BJ (cell line): ENCODE measurements around the gene CFAP43. TPM values are rescaled to one million over a fixed set of nuclear protein-coding genes. Genes with fewer than 3 reads are reported as not detected.
A peak's percentile ranks its signal among the peaks of the same experiment; 100 is the strongest.

Experiments used
- CTCF ChIA-PET: fragments of 350-600 bp; formaldehyde crosslinking; extraction: SDS; loops from one replicate; lab custom pipeline; 2021; ENCODE audit warnings: antibody characterized with exemption, inconsistent platforms; lab: Yijun Ruan, JAX
- POLR2A ChIA-PET: fragments of 300-600 bp; sonication (Branson Sonifier 250); formaldehyde crosslinking; extraction: SDS; loops from one replicate; lab custom pipeline; 2021; ENCODE audit warnings: antibody characterized with exemption; lab: Charles Lee
- DNase-seq: peaks from one replicate; pipeline ENCODE4 v3.0.0-alpha.2; 2011; ENCODE audit warnings: low read depth
- H3K27me3 ChIP-seq: 2 replicates; pipeline ENCODE4 v1.6.0; 2011; ENCODE audit warnings: low read length; ENCODE audit not compliant: control insufficient read depth, insufficient read depth
- H3K36me3 ChIP-seq: 2 replicates; pipeline ENCODE4 v1.5.1; 2011; ENCODE audit warnings: low read length; ENCODE audit not compliant: control insufficient read depth, insufficient read depth
- H3K4me3 ChIP-seq: 2 replicates; pipeline ENCODE4 v1.5.1; 2011; ENCODE audit warnings: low read depth, mild to moderate bottlenecking, control low read depth, low read length
- polyA plus RNA-seq: library from polyadenylated mRNA; depleted of rRNA; stranded (reverse); fragments of >200 nt; gene quantifications from 2 replicates; pipeline ENCODE4 v1.2.3, GENCODE V29; 2011
- TF ChIP-seq, protein P1 (sequence below): IDR thresholded peaks from 2 replicates; pipeline ENCODE4 v1.5.1; 2011; ENCODE audit warnings: low read depth, mild to moderate bottlenecking, control low read depth, inconsistent platforms, low read length, moderate library complexity; ENCODE audit not compliant: insufficient read depth

CFAP43 gene
- polyA plus RNA-seq, 1 experiment = 0.05 TPM

DNA sequence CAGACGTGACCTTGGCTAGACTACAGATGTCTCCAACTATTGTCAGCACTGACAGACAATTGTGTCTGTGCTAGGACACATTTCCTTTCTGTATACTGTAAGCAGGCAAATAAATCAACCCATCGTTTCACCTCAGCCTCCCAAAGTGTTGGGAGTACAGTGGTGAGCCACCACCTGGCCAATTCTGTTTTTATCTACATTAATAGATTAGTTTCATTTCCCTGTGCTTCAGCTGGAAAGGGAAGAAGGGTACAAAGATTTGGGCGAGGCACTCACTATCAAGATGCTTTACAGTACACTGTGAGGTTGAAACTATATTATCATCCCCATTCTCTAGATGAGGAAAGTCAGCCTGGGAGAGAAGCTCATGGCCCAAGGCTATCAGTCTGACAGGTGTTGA is 88.3 kb downstream of the CFAP43 start:
- ChIA-PET CTCF (no interaction called here), POLR2A (no interaction called here)
- Histone ChIP-seq H3K36me3 (no peaks in the 10 kb centered on the region), H3K4me3 (no peak overlapping the region), H3K27me3 (peaks cover 8% of the 10 kb centered on the region)
- TF ChIP-seq, protein P1, sequence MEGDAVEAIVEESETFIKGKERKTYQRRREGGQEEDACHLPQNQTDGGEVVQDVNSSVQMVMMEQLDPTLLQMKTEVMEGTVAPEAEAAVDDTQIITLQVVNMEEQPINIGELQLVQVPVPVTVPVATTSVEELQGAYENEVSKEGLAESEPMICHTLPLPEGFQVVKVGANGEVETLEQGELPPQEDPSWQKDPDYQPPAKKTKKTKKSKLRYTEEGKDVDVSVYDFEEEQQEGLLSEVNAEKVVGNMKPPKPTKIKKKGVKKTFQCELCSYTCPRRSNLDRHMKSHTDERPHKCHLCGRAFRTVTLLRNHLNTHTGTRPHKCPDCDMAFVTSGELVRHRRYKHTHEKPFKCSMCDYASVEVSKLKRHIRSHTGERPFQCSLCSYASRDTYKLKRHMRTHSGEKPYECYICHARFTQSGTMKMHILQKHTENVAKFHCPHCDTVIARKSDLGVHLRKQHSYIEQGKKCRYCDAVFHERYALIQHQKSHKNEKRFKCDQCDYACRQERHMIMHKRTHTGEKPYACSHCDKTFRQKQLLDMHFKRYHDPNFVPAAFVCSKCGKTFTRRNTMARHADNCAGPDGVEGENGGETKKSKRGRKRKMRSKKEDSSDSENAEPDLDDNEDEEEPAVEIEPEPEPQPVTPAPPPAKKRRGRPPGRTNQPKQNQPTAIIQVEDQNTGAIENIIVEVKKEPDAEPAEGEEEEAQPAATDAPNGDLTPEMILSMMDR = no peak
- DNase-seq = no peak

DNA sequence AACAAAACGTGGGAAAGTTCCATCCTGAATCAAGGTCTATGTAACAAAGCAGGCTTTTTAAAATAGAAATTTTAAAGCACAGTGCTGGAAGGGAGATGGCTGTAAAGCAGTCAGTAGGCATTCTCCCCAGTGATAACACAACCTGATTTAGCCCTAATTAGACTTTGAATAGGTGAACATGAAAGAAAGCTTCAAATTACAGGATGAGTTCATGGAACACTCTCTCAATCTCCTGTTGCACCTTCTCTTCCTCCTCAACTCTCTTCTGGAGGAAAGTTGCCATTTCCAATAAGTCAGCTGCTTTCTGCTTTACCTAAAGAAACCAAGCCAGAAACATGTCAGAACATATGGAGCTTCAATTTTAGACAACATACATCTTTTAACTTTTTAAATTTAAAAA is 90.1 kb downstream of the CFAP43 start:
- peaks cover 4% of the 10 kb centered on the region for H3K27me3 ChIP-seq
- TF ChIP-seq, protein P1 = no peak
- CTCF ChIA-PET = no interaction called here
- H3K36me3 ChIP-seq = no peaks in the 10 kb centered on the region
- DNase-seq = no peak
- no peak overlapping the region for H3K4me3 ChIP-seq
- POLR2A ChIA-PET = no interaction called here

DNA sequence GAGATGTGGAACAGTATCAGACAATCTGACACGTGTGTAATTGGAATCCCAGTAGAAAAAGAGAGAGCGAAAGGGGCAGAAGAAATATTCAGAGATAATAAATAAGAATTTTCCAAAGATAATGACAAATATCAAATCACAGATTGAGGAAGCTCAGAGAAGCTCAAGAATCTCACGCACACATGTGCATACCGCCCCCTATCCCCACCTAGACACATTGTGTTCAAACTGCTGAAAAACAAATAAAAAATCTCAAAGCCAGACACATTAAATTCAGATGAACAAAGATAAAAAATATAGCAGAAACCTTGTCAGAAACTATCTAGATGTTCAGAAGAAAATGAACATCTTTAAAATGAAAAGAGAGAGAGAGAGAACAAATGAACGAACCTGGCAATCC is 92.9 kb downstream of the CFAP43 start:
- POLR2A ChIA-PET = no interaction called here
- CTCF ChIA-PET = interaction anchor here (0.5 to 1.3 kb wide), 2 partner anchors 12 to 94 kb away, joined by 3 to 6 read pairs; no protein-coding TSS in a partner anchor

DNA sequence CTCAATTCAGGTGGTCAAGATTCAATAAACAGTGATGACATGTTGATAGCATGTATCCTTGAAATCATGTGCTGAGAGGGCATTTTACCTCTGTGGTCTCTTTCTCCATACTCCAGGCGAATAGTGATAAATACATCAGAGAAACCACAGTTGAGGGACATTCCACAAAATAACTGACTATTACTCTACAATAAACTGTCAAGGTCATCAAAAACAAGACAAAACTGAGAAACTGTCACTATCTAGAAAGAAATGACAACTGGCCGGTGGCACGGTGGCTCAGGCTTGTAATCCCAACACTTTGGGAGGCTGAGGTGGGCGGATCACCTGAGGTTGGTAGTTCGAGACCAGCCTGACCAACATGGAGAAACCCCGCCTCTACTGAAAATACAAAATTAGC is 94.0 kb downstream of the CFAP43 start:
- ChIA-PET CTCF (interaction anchor here (1.2 kb wide), 1 partner anchor 13 kb away, joined by 3 read pairs; no protein-coding TSS in a partner anchor), POLR2A (no interaction called here)
- TF ChIP-seq, protein P1 = no peak
- Histone ChIP-seq H3K4me3 (no peak overlapping the region), H3K36me3 (no peaks in the 10 kb centered on the region), H3K27me3 (peaks cover 2% of the 10 kb centered on the region; the same call in 1 of the 2 replicates)
- DNase-seq = no peak

More for the DNA sequence above, 92.9 kb downstream of the CFAP43 start:
- DNase-seq = no peak
- peaks cover 2% of the 10 kb centered on the region; the same call in 1 of the 2 replicates for H3K27me3 ChIP-seq
- no peaks in the 10 kb centered on the region for H3K36me3 ChIP-seq
- TF ChIP-seq, protein P1 = peak; percentile 48
- no peak overlapping the region for H3K4me3 ChIP-seq

DNA sequence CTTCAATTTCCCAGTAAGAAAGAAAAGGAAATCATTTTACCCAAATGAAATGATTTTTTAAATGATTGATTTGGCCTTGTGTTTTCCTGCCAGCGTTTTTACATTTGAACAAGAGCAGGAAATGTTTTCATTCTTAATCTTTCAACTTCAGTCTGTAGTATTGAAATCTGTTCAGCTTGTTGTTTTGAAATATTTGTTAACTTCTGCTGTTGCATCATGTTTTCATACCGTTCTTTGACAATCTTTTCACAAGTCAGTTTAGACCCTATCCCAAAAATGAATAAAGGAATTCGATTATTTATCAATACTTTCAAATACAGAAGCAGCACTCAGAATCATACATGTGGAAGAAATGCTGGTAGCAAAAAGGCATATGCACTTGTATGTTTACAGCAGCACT is 102.1 kb downstream of the CFAP43 start:
- TF ChIP-seq, protein P1 = no peak
- H3K27me3 ChIP-seq = no peaks in the 10 kb centered on the region
- no peak overlapping the region for H3K4me3 ChIP-seq
- DNase-seq = no peak
- H3K36me3 ChIP-seq = no peaks in the 10 kb centered on the region
- CTCF ChIA-PET = interaction anchor here (0.8 kb wide), 1 partner anchor 84 kb away, joined by 3 read pairs; no protein-coding TSS in a partner anchor
- POLR2A ChIA-PET = no interaction called here
